K562 (cell line): Measurements from ENCODE around the gene KCNB1. TPM values are rescaled to one million over a fixed set of nuclear protein-coding genes. Genes with fewer than 3 reads are reported as not detected.

Experiments used
- ATAC-seq: fragments of 200-7000 bp; cut with Tn5 transposase; 3 replicates; pipeline ENCODE4 v1.9.1; 2020; ENCODE audit warnings: moderate library complexity
- BruUV-seq: library from RNA; stranded (reverse); fragments of 400-500 nt; replicated peaks from 2 replicates; lab custom pipeline; 2021; lab: Mats Ljungman, UMichigan
- CTCF ChIA-PET: fragments of 300-600 bp; formaldehyde crosslinking; extraction: SDS; loops from one replicate; lab custom pipeline; 2021; ENCODE audit warnings: low intra/inter-chr PET ratio; lab: Yijun Ruan, JAX
- POLR2A ChIA-PET: fragments of 300-600, 350-650 bp; sonication (Branson Sonifier 250); formaldehyde crosslinking; extraction: SDS; loops from one replicate; lab custom pipeline; 2021; ENCODE audit warnings: antibody characterized with exemption, inconsistent platforms; lab: Yijun Ruan, JAX
- DNase-seq, 4 experiments: peaks; one replicate each; pipeline versions ENCODE4 v3.0.0 to v3.0.0-alpha.2; 2011 to 2018; ENCODE audit warnings: low spot score in 3 of 4, mixed read lengths in 3 of 4; ENCODE audit errors: extremely low read depth in 1 of 4
- FAIRE-seq: peaks from 2 replicates; lab custom pipeline; 2011; peaks lifted over from hg19 to GRCh38; lab: Jason Lieb, UNC
- H2AFZ ChIP-seq: 2 replicates; pipeline ENCODE4 v1.6.0; 2011; ENCODE audit warnings: low read depth, low read length, control low read depth, inconsistent platforms
- H3K27ac ChIP-seq: fragments of 200-600 bp; 3 replicates; pipeline ENCODE4 v1.8.0; 2011; ENCODE audit warnings: low read depth, mild to moderate bottlenecking, control low read depth, inconsistent platforms, low read length, moderate library complexity, mixed read lengths; ENCODE audit errors: extremely low read depth
- H3K27me3 ChIP-seq, 2 experiments: fragments of 300-600 bp in 1 of 2; 2 replicates in 1 of 2; 3 replicates in 1 of 2; pipeline versions ENCODE4 v1.6.0 to v1.8.0; 2011; ENCODE audit warnings: inconsistent platforms in 2 of 2, low read length in 2 of 2, mild to moderate bottlenecking in 1 of 2, mixed read lengths in 1 of 2, moderate library complexity in 1 of 2; ENCODE audit not compliant: control insufficient read depth in 2 of 2, insufficient read depth in 2 of 2
- H3K36me3 ChIP-seq: fragments of 300-600 bp; 3 replicates; pipeline ENCODE4 v1.8.0; 2011; ENCODE audit warnings: mild to moderate bottlenecking, low read length, inconsistent platforms; ENCODE audit not compliant: control insufficient read depth, insufficient read depth
- H3K4me1 ChIP-seq, 2 experiments: fragments of 200-600 bp in 1 of 2; replicated peaks in 1 of 2; 2 replicates in 1 of 2; 3 replicates in 1 of 2; pipeline versions ENCODE4 v1.5.1 to v1.8.0; 2011; ENCODE audit warnings: inconsistent platforms in 2 of 2, low read length in 2 of 2, mild to moderate bottlenecking in 1 of 2, mixed read lengths in 1 of 2, moderate library complexity in 1 of 2; ENCODE audit not compliant: control insufficient read depth in 2 of 2, insufficient read depth in 2 of 2
- H3K4me2 ChIP-seq: 2 replicates; pipeline ENCODE4 v1.6.1; 2011; ENCODE audit warnings: low read length, control low read depth, inconsistent platforms, mixed read lengths; ENCODE audit not compliant: insufficient read depth
- H3K4me3 ChIP-seq: fragments of 200-600 bp; sonication (generic), shearing (Covaris generic); 2 replicates; pipeline ENCODE4 v1.5.1; 2016; ENCODE audit warnings: control low read depth, inconsistent platforms
- H3K79me2 ChIP-seq: fragments of 200-600 bp; 3 replicates; pipeline ENCODE4 v1.8.0; 2011; ENCODE audit warnings: low read length, inconsistent platforms; ENCODE audit not compliant: control insufficient read depth, insufficient read depth
- H3K9ac ChIP-seq, 2 experiments: 2 replicates each; pipeline versions ENCODE4 v1.6.0 to v1.6.1; 2011; ENCODE audit warnings: low read depth in 2 of 2, low read length in 2 of 2, control low read depth in 1 of 2, inconsistent platforms in 1 of 2, mild to moderate bottlenecking in 1 of 2, mixed read lengths in 1 of 2; ENCODE audit not compliant: insufficient read depth in 1 of 2
- H3K9me1 ChIP-seq: one replicate; pipeline ENCODE4 v1.6.0; 2011; ENCODE audit warnings: inconsistent platforms, mild to moderate bottlenecking, low read length, moderate library complexity; ENCODE audit not compliant: control insufficient read depth, insufficient read depth
- H3K9me3 ChIP-seq: replicated peaks from 2 replicates; pipeline ENCODE4 v1.5.1; 2011; ENCODE audit warnings: low read depth, low read length, inconsistent platforms; ENCODE audit not compliant: control insufficient read depth, insufficient read depth
- H4K20me1 ChIP-seq: replicated peaks from 2 replicates; pipeline ENCODE4 v1.6.1; 2011; ENCODE audit warnings: low read length, inconsistent platforms, mixed read lengths; ENCODE audit not compliant: control insufficient read depth, insufficient read depth
- MTA3 ChIP-seq: fragments of 450-650 bp; formaldehyde crosslinking; IDR thresholded peaks from 2 replicates; pipeline ENCODE4 v1.6.1; 2017; ENCODE audit warnings: mild to moderate bottlenecking, borderline replicate concordance
- RNF219 ChIP-seq: fragments of 250-450 bp; sonication (Bioruptor Pico); IDR thresholded peaks from 2 replicates; pipeline ENCODE4 v1.5.0; 2022; ENCODE audit warnings: mild to moderate bottlenecking
- SREBF1 ChIP-seq: fragments of 150-350 bp; IDR thresholded peaks from 2 replicates; pipeline ENCODE4 v1.6.1; 2014; ENCODE audit warnings: antibody characterized with exemption, low read depth, low read length, borderline replicate concordance
- XRCC3 ChIP-seq: fragments of 450-650 bp; IDR thresholded peaks from 2 replicates; pipeline ENCODE4 v1.6.1; 2017; ENCODE audit warnings: mild to moderate bottlenecking, moderate library complexity
- ZNF780A ChIP-seq: fragments of 250-450 bp; sonication (Bioruptor Pico); IDR thresholded peaks from 2 replicates; pipeline ENCODE4 v1.5.0; 2021; ENCODE audit warnings: mild to moderate bottlenecking
- WGBS: fragments of 100-300 bp; shearing (Covaris generic); methylation state at CpG from one replicate; pipeline ENCODE4 v1.1.6; 2016; ENCODE audit warnings: low coverage, mixed read lengths; ENCODE audit not compliant: insufficient coverage; ENCODE audit errors: missing lambda C conversion rate; 5-methylcytosine and 5-hydroxymethylcytosine counted together
- in situ Hi-C: fragments of 300-500 bp; cut with MboI; formaldehyde crosslinking; loops from 4 replicates; pipeline ENCODE4 v1.15.0; 2018; ENCODE audit warnings: inconsistent platforms, mixed read lengths
- intact Hi-C: fragments of 100-400 bp; cut with micrococcal nuclease; formaldehyde crosslinking; loops from 2 replicates; pipeline ENCODE4 v1.14.2; 2022
- polyA plus RNA-seq, 8 experiments: library from polyadenylated mRNA; depleted of rRNA in 4 of 8; stranded (reverse) in 5 of 8; unstranded in 3 of 8; fragments of >200 nt; fragmentation: Nextera tagmentation in 2 of 8; fragmentation: Illumina TruSeq in 1 of 8; extraction: Ambion mirVana in 2 of 8; extraction: Trizol in 1 of 8; gene quantifications; 2 replicates each; pipeline versions ENCODE4 v1.2.1 to v1.2.3, GENCODE V29; 2011 to 2014; ENCODE audit warnings: inconsistent platforms in 1 of 8, missing spikeins in 1 of 8
- total RNA-seq, 7 experiments: library from RNA; depleted of rRNA in 6 of 7; stranded (reverse); fragments of >200 nt in 6 of 7; fragmentation: Illumina TruSeq in 2 of 7; extraction: Trizol in 2 of 7; gene quantifications; 2 replicates each; pipeline versions ENCODE4 v1.2.1 to v1.2.3, GENCODE V29; 2011 to 2021; ENCODE audit warnings: low replicate concordance in 1 of 7

Gene KCNB1
- total and polyA plus RNA-seq, 9 of the 15 experiments (the other 6 are each of a cell fraction or from before 2014, with no cell fraction given) = 0.01 to 0.06 TPM; not detected in 7

DNA sequence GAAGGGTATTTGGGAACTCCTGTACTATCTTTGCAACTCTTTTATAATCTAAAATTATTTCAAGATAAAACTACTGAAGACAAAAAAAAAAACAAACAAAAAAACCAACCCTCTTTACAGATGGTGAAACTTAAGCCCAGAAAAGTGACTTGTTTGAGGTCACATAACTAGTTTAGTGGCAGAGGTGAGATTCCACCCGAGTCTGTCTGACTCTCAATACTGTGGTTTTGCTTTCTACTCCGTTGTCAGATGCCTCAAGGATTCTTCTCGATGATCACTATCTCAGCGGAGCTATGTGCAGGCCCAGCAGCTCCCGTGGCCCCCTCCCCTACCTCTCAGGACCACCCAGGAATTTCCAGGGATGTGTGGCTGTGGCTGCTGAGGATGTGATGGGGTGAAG lies 36.1 kb upstream of the KCNB1 start:
- DNase-seq (no peak), FAIRE-seq (no peak), ATAC-seq (no peak)
- intact Hi-C loops (no loop called here), in situ Hi-C loops (loop anchor here (10.0 kb wide), 1 partner anchor 184 kb away; no protein-coding TSS in a partner anchor)
- H3K4me2 ChIP-seq = no peak overlapping the region
- no peak overlapping the region for H2AFZ ChIP-seq
- peaks cover 3 to 32% of the 10 kb centered on the region in 2 experiments; a peak in 2 of 5 replicates for H3K27me3 ChIP-seq
- no peak overlapping the region for H3K27ac ChIP-seq
- TF ChIP-seq SREBF1 (no peak), MTA3 (no peak), ZNF780A (CRISPR knock-in tag) (no peak)
- CTCF ChIA-PET = no interaction called here
- H3K9ac ChIP-seq = no peak overlapping the region
- H3K36me3 ChIP-seq = no peaks in the 10 kb centered on the region
- no peaks in the 10 kb centered on the region for H3K9me3 ChIP-seq
- WGBS = 0% methylated on average over 3 of the region's 5 CpGs
- POLR2A ChIA-PET = interaction anchor here (0.6 kb wide), 1 partner anchor 324 kb away, joined by 3 read pairs; no protein-coding TSS in a partner anchor
- H3K4me1 ChIP-seq = no peaks in the 10 kb centered on the region
- no peaks in the 10 kb centered on the region for H3K9me1 ChIP-seq
- no peak overlapping the region for H3K4me3 ChIP-seq
- no TSS peak for BruUV-seq
- H4K20me1 ChIP-seq = peaks cover 2% of the 10 kb centered on the region; the same call in 1 of the 2 replicates
- H3K79me2 ChIP-seq = no peaks in the 10 kb centered on the region

DNA sequence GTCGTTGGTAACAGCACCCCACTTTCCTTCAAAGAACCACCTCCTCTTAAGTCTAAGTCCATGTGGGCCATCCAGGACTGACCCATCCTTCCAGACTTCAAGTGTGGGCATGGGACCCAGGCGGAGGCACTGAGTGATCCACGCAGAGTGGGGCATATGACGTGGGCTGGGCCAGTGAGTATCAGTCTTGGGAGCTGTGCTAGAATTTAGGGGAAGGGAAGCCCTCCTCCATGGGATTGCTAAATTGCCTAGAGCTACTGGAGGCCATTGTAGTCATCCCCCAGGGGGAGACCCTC lies 35.3 kb upstream of the KCNB1 start:
- no peaks in the 10 kb centered on the region for H3K9me1 ChIP-seq
- DNase-seq (no peak), ATAC-seq (no peak), FAIRE-seq (no peak)
- H3K27ac ChIP-seq = no peak overlapping the region
- CTCF ChIA-PET = no interaction called here
- no peak overlapping the region for H3K4me3 ChIP-seq
- no peaks in the 10 kb centered on the region for H3K9me3 ChIP-seq
- H3K9ac ChIP-seq = no peak overlapping the region; a peak in 1 of 4 replicates
- H4K20me1 ChIP-seq = peaks cover 2% of the 10 kb centered on the region; the same call in 1 of the 2 replicates
- POLR2A ChIA-PET = interaction anchor here (0.9 kb wide), 1 partner anchor 33 kb away, joined by 3 read pairs; no protein-coding TSS in a partner anchor
- no peak for TF ChIP-seq RNF219 (CRISPR knock-in tag)
- no peak for TF ChIP-seq XRCC3
- in situ Hi-C loops = loop anchor here (10.0 kb wide), 1 partner anchor 183 kb away; no protein-coding TSS in a partner anchor
- no peaks in the 10 kb centered on the region for H3K36me3 ChIP-seq
- BruUV-seq = no TSS peak
- H3K27me3 ChIP-seq = peaks cover 3 to 32% of the 10 kb centered on the region in 2 experiments; a peak in 2 of 5 replicates
- no peak overlapping the region for H2AFZ ChIP-seq
- H3K4me1 ChIP-seq = no peaks in the 10 kb centered on the region
- WGBS = 4% methylated on average over 4 of the region's 4 CpGs
- H3K79me2 ChIP-seq = no peaks in the 10 kb centered on the region
- intact Hi-C loops = no loop called here
- no peak overlapping the region for H3K4me2 ChIP-seq
